Measurements from ENCODE around the gene DNM3. TPM values are rescaled to one million over a fixed set of nuclear protein-coding genes. Genes with fewer than 3 reads are reported as not detected.

The DNM3 gene
- total and polyA plus RNA-seq, 2 experiments from 2014 or later, result 5.2 to 12.2 TPM

GRCh38 chr1:172112576-172112975 is 271.3 kb downstream of the DNM3 start:
- Histone ChIP-seq H3F3A (replicated peaks; ENCODE audit: low read depth) (no peaks in the 10 kb centered on the region), H3K27me3 (ENCODE audit: insufficient read depth) (no peaks in the 10 kb centered on the region), H3K4me1 (ENCODE audit: insufficient read depth) (no peaks in the 10 kb centered on the region), H3K4me2 (no peak overlapping the region), H3K79me2 (replicated peaks; ENCODE audit: insufficient read depth) (no peaks in the 10 kb centered on the region), H3K36me3 (ENCODE audit: insufficient read depth) (no peaks in the 10 kb centered on the region), H3K27ac (ENCODE audit: low read depth) (no peak overlapping the region), H2AFZ (no peak overlapping the region), H3K9me2 (ENCODE audit: insufficient read depth) (no peaks in the 10 kb centered on the region), H3K4me3 (no peak overlapping the region), H4K20me1 (replicated peaks; ENCODE audit: insufficient read depth) (no peaks in the 10 kb centered on the region)
- peaks cover 2% of the 10 kb centered on the region for H3K27me3 Mint-ChIP-seq (ENCODE audit: insufficient read depth, low read depth, poor library complexity)
- H3K27ac Mint-ChIP-seq, result no peak overlapping the region
- H3K36me3 Mint-ChIP-seq (ENCODE audit: low read depth), result no peaks in the 10 kb centered on the region
- no peak overlapping the region for H3K4me3 Mint-ChIP-seq
- peaks cover 6% of the 10 kb centered on the region for H3K4me1 Mint-ChIP-seq
- DNase-seq (ENCODE audit: low spot score) (no peak), ATAC-seq (no peak)
- TF ChIP-seq CREB1 (CRISPR knock-in tag; IDR thresholded peaks at IDR 0.05; ENCODE audit: low read depth), result no peak
- TF ChIP-seq POLR2AphosphoS5 (IDR thresholded peaks at IDR 0.05; ENCODE audit: low read depth), result no peak
- no peak for TF ChIP-seq ZNF462 (CRISPR knock-in tag; IDR thresholded peaks at IDR 0.05)
- TF ChIP-seq EZH2 (IDR thresholded peaks at IDR 0.05; ENCODE audit: low read depth, unreplicated experiment), result no peak
- TF ChIP-seq, protein P1, sequence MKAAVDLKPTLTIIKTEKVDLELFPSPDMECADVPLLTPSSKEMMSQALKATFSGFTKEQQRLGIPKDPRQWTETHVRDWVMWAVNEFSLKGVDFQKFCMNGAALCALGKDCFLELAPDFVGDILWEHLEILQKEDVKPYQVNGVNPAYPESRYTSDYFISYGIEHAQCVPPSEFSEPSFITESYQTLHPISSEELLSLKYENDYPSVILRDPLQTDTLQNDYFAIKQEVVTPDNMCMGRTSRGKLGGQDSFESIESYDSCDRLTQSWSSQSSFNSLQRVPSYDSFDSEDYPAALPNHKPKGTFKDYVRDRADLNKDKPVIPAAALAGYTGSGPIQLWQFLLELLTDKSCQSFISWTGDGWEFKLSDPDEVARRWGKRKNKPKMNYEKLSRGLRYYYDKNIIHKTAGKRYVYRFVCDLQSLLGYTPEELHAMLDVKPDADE (IDR thresholded peaks at IDR 0.05), result no peak
- TF ChIP-seq EZH2phosphoT487 (IDR thresholded peaks at IDR 0.05; ENCODE audit: unreplicated experiment), result no peak
- TF ChIP-seq STAT1 (IDR thresholded peaks at IDR 0.05; ENCODE audit: unreplicated experiment), result no peak
- TF ChIP-seq, protein P2, sequence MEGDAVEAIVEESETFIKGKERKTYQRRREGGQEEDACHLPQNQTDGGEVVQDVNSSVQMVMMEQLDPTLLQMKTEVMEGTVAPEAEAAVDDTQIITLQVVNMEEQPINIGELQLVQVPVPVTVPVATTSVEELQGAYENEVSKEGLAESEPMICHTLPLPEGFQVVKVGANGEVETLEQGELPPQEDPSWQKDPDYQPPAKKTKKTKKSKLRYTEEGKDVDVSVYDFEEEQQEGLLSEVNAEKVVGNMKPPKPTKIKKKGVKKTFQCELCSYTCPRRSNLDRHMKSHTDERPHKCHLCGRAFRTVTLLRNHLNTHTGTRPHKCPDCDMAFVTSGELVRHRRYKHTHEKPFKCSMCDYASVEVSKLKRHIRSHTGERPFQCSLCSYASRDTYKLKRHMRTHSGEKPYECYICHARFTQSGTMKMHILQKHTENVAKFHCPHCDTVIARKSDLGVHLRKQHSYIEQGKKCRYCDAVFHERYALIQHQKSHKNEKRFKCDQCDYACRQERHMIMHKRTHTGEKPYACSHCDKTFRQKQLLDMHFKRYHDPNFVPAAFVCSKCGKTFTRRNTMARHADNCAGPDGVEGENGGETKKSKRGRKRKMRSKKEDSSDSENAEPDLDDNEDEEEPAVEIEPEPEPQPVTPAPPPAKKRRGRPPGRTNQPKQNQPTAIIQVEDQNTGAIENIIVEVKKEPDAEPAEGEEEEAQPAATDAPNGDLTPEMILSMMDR (conservative IDR thresholded peaks at IDR 0.05; ENCODE audit: low read depth in 2 of 2), result no peak
- TF ChIP-seq ZNF114 (CRISPR knock-in tag; IDR thresholded peaks at IDR 0.05), result no peak
- no peak for TF ChIP-seq REST (IDR thresholded peaks at IDR 0.05; ENCODE audit: unreplicated experiment)
- no peak for TF ChIP-seq JUNB (IDR thresholded peaks at IDR 0.05; ENCODE audit: unreplicated experiment)
- TF ChIP-seq ZNF331 (CRISPR knock-in tag; IDR thresholded peaks at IDR 0.05; ENCODE audit: low read depth), result no peak
- TF ChIP-seq NANOG (IDR thresholded peaks at IDR 0.05; ENCODE audit: borderline replicate concordance), result no peak
- H3K9me3 Mint-ChIP-seq, result no peaks in the 10 kb centered on the region
